Stimulated activated CD4-positive, alpha-beta T cell treated with anti-CD3 and anti-CD28 coated beads, Interleukin-2, amount 100 ng/mL, for 24 hours (primary cell): ENCODE data around the gene CCNK.

Source experiments
- DNase-seq, 2 donors: peaks; one replicate each; pipeline ENCODE4 v3.0.0-alpha.2; 2020

Gene CCNK

DNA sequence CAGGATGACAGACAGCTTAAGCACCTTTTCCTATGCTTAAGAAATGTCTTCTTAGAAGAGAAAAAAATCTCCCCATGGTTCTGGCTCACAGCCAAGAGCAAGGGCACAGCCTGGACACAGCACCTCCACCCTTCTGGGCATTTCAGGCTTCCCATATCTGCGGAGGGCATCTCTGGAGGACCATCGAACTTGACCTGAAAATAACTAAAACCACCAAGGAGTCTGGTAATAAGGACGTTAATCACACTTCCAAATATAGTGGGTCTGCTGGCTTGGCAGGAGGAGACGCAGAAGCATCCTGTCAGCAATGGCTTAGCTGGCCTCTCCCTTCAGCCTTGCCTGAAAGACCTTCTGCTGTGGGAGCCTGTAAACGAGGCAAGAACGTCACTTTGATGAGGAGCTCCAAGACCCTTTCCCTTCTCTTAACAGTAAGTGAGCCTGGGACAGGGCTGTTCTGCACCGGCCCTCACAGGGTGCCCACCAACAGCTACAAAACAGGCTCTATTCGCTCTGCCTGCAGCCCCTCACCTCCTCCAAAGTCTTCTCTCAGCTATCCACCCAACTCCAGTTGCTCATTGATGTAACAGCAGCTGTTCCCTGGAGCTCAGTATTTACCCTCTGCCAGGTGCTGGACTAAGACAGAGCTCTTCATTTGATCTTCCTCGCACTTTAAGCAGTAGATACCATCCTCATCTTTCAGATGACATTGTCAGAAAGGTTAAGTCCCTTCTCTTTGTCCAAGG is 13.7 kb upstream of the CCNK start:
- no peak for DNase-seq

DNA sequence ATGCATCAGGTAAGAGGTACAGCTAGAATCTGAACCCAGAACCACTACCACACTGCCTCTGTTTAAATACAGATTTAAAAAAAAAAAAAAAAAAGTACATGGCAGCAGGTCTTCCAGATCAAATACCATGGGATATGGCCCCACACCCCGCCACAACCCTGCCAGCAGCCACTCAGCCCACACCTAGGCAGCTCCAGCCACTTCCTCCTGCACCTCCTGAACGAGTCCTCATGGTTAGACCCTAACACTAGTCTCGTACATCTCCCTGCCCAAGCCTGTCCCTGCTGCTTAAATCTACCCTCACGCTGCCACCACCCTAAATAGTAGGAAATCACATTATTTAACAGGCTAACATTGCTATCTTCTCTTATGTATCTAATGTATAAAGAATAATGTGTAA is 13.1 kb upstream of the CCNK start:
- no peak for DNase-seq

DNA sequence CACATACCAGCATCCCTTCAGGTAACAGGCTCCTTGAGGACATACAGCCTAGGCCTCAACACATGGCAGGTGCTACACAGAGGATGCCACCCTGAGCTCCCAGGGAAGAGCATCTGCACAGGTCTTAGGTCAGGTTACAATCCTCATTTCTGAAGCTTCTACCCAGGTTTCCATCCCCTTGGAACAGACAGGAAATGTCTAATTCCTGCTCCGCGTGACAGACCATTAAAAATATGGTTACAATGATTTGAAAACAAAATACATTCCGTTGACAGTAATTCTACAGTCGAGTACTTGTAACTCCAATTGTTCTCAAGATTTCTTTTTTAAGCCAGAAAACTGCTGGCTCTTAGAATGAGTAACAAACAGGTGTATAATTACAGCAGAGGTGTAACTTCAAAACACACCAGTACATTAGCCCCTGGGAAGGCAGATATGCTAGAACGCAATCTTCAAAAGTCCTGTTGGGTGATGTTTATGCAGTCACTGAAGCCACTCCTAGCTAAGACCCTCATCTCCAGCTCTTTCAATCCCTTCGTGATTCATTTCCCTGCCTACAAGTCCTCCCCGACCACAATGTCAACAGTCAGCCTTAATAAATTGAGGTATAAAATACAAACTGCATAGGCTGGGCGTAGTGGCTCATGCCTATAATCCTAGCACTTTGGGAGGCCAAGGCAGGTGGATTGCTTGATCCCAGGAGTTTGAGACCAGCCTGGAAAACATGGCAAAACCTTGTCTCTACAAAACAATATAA is 12.2 kb upstream of the CCNK start:
- DNase-seq = no peak

DNA sequence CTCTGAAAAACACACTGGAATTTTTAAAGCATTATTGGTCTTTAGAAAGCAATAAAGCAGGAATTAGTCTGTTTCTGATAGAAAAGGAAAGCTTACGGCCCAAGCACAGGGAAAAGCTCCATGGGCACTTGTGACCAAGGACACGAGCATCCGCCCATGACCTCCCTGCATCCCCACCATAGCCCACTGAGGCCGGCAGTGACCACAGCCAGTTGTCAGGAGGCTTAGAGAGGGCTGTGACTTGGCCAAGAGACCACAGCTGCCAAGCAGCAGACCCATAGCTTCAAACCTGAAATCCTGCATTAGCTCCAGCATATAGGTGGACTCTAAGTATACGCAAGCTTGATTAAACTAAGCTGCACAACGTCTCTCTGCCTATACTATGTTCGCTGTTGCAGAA is 9.5 kb upstream of the CCNK start:
- no peak for DNase-seq

DNA sequence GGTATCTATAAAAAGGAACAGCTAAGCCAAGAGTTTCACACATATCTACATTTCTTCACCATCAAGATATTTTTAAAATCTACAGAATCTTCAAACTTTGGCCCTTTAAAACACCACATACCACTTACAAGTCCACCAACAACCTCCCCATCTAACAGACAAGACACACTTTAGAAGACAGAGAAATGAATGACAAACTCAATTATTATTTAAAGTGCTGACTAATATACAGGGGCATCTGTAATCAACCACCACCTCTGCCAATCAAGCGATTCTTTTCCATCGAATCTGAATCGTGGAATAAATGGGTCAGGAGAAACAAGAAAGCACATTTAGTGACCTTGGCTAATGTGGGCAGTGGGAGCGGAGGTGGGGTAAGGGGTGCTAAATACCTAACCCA is 8.3 kb upstream of the CCNK start:
- no peak for DNase-seq

DNA sequence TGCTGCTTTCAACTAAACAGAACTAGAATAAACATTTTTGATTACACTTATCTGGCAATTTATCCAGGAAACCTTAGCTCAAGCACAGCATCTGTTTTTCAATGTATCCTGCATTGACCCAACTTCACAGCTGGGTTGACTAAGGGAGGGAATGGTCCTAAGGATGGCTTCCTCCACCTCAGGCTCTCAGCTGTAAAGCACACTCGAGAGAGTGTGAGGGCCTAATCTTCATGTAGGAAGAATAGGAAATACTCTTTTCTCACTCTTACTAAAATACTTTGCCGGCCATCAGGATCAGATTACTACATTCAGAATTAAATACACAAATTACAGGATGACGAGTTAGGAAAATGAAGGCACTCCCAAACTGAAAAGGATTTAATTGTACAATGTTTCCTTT is 7.8 kb upstream of the CCNK start:
- DNase-seq = no peak

DNA sequence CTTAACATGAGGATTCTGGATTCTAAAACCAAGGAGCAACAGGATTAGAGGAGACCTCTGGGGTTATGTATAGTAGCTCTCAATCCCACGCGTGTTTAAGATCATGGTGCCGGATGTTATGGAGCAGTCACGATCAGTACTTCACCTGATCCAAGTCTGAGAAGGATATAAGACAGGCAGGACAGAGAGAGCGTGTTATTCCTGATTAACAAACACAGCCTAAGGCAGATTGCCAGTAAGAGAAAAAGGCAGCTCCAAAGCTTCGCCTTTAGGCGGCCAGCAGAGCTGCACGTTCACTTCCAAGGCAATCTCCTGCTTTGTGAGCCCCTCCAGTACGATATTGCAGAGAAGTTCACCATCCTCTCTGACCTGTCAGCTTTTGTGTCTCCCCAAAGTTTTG is 6.0 kb upstream of the CCNK start:
- DNase-seq = no peak

DNA sequence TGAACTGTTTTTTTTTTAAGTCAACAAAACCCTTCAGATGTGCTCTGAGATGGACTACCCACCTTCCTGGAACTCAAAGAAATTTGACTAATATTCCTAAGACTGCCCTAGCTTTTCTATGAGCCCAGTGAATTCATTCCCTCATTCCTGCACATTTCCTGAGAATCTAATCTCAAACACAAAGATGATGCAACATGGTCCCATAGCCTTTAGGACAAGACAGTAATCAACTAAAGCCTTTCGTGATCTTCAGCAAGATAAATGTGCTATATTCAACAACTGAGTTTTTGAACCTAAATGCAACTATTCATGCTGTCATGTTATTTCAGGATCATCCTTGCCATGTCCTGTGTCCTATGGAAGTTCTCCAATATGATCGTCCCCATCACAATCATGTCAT is 5.5 kb upstream of the CCNK start:
- no peak for DNase-seq

DNA sequence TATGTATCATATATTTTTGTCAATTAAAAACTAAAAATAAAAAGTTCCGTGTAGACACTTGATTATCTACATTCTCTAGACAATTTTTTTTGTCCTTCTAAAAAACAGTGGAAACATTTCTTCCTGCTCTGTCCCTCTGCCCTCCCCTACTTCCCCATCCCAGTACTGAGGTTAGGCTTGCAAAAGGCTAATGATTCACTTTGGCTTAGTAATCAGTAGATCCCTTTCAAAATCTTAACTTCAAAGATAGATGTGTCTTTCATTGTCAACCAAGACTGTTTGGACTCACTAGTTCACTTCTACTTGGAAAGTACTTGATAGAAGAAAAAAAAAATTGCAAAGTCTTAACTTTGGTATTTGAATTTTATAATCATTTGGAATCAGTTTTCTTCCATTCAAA is 4.3 kb upstream of the CCNK start:
- DNase-seq = no peak

DNA sequence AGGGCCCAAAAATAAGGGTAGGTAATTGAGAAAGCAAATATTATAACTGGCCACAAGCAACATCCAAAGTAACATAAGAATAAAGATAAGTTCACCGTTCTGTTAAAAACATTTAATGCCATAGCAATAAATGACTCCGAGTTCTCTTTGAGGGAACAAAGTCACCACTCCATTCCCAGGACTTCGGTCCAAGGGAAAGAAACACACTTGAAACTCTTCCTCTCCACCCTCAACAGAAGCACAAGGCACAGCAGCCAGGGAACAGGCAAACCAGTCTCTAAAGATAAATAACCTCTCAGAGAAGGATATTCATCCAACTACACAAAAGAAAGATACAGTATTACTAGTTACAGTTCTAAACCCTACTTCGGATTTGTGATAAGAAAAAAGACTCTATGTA is 3.1 kb upstream of the CCNK start:
- no peak for DNase-seq

DNA sequence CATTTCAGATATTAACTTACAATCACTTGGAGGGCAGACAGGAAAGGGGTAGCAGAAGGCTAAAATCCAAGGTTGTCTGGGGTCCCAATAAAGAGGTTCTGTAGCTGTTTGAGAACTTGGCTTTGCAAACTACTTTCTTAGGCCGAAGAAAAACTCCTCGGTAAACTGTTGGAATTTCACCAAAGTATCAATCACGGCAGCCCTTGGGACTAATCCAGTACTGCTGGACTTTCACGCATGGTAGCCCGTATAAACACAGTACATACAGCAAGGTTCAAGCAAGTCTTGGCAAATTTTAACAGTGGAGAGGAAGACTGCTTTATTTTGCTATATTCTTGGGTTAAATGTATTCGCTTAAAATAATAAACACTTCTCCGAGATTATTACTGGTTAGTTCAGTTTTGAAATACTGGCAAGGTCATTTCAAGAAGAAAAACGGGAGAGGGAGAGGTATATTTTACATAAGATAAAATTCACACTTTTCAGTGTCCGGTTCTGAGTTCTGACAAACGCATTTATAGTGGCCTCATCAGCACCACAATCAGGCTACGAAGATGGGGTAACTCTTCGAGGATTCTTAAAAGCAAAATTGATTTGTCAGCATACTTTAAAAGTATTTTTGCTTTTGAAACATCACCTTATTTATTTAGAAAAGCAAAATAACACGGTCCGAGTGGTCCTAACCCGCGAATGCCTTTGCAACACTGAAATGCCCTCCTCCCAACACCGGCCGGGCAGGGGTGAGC is 1.9 kb upstream of the CCNK start:
- DNase-seq = no peak

DNA sequence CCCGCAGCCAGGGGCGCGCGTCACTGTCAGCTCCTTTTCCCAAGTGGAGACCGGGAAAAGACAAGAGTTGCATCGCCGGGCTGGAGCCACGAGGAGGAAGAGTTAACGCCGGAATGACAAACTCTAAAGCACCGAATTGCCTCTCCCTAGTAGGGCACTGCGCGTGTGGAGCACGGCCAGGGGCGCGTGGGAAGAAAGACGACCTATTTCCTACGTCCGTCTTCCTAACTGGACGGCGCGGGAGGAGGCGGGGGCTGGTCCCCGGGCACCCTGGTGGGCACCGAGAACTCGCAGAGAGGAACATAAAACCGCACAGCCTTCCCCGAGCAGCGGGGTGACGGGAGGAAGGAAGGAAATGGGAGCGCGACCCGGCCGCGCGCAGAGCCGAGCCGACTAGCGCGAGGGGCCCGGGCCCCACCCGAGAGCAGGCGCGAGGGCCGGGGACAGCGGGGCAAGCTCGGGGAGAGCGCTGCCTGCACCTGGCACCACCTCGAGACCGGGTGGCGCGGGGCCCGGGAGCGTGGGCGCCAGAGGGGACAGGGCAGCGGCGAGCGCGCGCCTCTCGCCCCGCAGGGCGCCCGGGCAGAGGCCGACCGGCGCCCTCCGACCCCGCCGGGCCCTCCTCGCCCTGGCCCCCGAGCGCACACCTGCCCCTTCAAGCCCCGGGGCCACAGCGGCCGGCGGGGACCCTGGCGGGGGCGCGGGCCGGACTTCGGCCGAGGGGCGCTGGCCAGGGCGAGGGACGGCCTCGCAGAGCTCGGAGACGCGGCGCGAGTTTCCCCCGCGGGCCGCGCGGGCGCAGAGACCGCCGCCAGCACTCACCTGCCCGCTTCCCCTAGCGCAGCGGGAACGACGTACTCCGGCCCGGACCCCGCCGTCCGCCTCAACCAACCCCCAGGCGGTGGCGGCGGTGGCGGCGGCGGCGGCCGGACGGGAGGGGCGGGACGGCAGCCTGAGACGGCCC is 1.0 kb upstream of the CCNK start, which contains the start of gene SETD3:
Gene SETD3 (minus strand): TSS at position 954 of the 964 bp plus-strand sequence. CDS start 15,054 bp downstream, outside the sequence.
- peak; percentile 41 to 55 for DNase-seq

DNA sequence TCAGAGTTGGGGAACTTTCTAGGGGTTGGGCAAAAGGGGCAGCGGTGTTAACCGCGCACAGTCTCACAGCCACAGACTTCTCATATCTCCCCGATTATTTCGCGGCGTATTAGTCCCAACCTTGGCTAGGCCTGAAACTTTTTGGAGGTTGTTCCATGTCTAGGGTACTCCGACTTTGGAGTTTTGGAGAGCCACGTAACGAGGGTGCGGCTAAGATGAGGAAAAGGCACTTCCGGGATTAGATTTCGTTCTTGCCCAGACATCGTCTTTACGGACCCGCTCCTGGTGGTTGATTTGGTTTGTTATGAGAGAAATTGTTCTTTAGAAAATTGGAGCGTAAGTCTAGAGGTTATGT is 513 bp downstream of the CCNK start:
- peak in 1 of 2 donors; percentile 14 for DNase-seq

DNA sequence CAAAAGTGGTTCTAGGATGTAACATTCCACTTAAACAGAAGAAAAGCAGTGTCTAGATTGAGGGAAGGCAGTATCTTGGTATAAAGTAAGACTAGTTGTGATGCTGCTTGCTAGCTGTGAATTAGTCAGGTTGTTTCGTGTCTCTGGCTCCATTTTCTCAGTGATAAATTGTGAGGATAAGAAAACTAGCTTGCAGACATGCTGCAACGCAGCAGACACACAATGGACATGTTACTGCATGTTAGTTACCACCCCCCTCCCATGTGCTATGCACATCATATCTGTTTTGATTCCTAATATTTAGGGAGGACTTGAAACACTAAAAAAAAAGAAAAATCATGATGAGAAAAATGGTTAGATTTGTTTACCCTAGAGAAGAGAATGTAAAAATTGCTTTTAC is 2.9 kb downstream of the CCNK start:
- no peak for DNase-seq

DNA sequence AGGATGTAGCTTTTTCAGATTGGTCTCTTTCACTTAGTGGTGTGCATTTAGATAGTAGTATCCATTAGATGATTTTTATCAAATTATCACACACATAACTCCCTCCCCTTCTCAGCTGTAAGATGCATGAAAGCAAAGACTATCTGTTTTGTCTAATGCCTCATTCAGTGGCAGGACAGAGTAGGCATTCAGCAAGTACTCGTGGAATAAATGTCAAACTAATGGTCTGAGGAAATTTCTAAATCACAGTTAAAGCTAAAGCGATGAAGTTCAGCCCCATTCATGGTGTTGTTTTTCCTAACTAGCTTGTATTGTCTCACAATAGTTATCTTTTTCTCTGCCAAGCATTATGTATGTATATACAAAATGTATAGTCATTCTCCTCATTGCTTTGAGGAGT is 16.1 kb downstream of the CCNK start:
- DNase-seq = no peak

DNA sequence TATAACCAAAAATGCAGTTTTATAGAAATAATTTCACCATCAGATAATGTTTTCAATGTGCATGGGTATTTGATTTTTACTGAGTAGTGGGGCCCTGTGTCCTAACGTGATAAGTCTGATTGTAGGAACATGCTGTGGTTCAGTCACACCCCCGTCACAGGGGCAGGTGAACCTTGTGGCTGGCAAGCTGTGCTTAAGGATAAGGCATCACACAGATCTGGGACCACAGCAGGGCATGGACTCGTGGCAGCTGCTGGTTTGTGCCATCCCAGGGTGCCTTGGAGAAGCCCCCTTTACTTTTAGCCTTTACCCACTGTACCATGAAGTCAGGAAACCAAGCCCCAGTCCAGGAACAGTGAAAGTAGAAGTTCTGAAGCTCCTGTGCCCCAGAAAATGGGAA is 16.7 kb downstream of the CCNK start:
- DNase-seq = no peak

DNA sequence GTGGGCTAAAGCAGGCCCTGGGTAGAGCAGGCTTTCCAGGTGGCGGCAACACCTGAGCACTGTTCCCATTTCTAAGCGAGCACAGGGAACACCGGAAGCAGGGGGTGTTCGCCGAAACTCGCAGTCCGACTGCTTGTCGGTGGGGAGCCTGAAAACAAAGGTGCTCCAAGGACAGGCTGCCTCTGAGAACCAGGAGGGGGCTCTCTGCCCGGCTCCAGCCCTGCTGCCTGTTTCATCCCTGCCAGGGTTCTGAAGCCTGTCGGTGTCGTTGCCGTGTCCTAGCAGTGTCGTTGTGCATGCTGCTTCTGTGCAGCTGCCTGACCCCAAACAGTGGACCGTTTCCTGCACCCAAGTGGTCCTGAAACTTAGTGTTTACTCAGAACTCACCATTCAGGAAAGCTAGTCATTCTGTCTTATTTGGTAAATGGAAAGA is 21.8 kb downstream of the CCNK start:
- no peak for DNase-seq

DNA sequence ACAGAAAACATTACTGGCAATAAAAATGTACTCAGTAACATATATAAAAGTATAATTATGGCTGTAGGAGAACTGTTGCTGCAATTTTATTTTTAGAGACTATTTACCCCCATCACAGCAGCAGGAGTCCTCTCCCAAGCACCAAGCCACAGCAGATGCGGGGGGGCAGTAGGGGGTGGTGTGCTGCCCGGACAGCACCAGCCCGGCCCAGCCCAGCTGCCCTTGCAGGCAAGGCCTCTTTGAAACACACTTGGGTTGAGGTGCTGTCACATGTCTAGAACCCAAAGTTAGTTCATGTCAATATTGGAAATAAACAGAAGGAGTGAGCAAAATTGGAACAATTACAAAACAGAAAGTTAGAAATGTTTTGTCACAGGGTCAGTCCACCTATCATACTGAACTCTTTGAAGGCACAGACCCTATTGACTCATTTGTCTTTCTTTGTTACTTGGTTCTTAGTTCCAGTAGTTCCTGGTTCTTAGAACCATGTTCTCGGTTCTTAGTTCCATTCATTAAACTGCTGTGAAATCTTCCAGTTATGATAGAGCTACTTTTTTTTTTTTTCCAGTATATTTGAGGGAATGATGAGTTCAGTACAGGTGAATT is 22.7 kb downstream of the CCNK start:
- DNase-seq = peak in 1 of 2 donors; percentile 8

DNA sequence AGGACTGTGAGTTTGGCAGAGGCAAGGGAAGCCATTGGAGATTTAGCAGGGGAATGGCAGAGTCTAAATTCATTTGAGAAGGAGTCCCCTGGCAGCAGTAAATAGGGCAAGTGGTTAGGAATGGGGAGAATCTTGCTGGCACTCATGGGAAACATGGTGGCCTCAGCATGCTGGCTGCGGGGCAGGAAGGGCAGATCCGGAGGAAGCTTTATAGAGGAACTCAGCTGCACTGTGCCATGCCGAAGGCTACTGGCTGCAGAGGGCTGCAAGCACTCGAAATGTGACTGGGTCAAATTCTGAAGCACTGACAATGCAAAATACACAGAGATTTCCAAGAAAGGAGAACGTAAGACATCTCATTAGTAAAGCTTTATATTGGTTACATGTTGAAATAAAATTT is 23.9 kb downstream of the CCNK start:
- no peak for DNase-seq

DNA sequence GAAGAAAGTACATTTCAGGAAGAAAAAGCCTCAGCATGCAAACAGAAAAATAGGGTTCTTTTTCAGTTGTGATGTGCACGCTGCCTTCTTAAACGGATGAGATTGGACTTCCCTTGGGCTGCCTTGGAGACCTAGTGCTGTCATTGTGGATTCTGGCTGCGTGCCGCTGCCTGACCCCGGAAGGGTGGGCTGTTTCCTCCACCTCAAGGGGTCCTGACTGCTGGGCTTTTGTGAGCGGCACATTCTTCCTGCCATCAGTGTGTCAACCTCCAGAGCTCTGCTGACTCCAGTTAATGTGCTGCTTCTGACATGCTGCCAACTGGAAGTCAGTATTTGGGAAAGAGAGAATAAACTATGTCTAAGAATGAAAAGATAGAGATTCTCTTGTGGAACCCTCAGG is 25.1 kb downstream of the CCNK start:
- DNase-seq = peak in 1 of 2 donors; percentile 16

DNA sequence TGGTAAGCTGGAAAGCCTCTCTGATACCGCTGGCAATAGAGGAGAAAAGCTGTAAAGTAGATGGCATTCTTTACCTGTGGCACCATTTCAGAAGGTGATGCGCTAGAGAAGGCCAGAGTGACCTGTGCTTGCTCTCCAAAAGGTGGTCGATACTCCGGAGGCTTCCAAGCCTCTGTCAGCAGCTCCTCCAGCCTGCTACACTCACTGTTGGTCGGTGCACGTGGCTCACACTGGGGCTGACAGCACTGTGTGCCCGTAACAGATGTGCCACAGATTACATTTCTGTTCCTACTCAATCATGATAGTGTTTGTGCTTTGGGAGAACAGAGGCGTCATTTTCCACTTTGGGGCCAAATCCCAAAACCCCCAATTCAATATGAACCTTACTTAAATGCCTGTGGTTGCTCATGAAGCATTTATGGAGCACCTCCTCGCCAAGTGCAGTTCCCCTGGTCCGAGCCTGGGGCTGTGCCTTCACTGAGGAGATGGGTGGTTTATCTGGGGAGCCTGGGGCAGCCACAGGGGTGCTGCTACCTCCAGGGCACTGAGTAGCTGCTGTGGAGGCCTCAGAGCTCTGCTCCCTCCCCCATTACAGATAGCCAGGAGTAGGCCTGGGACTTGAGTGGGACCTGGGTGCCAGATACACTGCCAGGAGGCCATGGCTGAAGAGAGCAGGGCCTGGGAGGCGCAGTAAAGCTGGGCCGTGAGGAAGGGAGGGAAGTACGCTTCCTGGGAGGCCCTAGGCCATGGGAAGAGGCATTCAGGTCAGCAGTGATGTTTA is 26.8 kb downstream of the CCNK start:
- peak in 1 of 2 donors; percentile 14 for DNase-seq
